Activated CD4-positive, alpha-beta T cell treated with anti-CD3 and anti-CD28 coated beads, Interleukin-2, amount 50 U/mL, for 16 hours (primary cell): ENCODE results near the gene NAALAD2.
"Not testable (repeated sequence)": the region's sequence is repeated elsewhere in the genome, so short reads cannot be mapped to it uniquely, and the experiment has no call there.

ENCODE experiments used
- DNase-seq: peaks from one replicate; pipeline ENCODE4 v3.0.0-alpha.2; 2020

NAALAD2 gene

DNA sequence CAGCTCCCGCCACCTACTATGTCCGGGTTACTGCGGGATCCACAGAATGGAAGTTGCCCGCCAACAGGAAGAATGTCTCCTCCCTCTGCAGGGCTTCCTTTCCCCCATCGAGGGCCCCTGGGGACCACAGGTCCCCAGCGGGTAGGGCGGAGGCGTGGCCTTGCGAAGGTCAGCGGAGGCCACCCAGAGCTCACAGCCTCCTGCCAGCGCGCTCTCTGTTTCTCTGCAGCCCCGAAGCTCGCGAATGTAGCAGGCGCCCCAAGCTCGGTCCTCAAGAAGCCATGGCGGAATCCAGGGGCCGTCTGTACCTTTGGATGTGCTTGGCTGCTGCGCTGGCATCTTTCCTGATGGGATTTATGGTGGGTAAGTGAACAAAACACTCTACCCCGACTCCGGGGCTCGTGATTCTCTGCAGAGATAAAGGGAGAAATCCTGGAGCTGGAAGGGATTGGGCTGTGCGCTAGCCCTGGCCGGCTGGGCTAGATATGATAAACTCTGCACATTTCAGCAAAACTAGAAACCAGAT, at the start of gene NAALAD2:
Gene NAALAD2, plus strand, starts transcription at position 186 of the 526 bp plus-strand sequence. Its CDS starts 96 bp downstream, at position 282.
- no peak for DNase-seq

DNA sequence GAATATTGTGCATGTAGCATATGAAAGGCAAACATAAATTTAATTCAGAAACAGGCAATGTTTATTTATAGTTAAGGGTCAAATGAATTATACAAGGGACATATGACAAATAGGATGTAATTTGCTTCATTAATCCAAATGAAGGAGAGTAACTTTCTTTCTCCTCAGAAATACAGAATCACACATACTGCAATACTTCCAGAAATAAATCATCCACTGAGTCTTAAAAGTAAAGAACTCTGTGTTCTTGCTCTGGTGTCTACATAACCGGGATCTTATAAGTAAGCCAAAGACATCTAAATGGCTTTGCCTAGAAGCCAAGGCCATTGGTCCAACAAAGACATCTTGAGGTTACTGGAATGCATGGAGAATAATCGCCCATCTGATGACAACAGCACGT, 48.8 kb upstream of the NAALAD2 start, which contains the start of gene UBTFL1:
Gene UBTFL1, plus strand, starts transcription at position 301 of the 400 bp plus-strand sequence. Its CDS starts 0 bp downstream, at position 301.
- DNase-seq = not testable (repeated sequence)

DNA sequence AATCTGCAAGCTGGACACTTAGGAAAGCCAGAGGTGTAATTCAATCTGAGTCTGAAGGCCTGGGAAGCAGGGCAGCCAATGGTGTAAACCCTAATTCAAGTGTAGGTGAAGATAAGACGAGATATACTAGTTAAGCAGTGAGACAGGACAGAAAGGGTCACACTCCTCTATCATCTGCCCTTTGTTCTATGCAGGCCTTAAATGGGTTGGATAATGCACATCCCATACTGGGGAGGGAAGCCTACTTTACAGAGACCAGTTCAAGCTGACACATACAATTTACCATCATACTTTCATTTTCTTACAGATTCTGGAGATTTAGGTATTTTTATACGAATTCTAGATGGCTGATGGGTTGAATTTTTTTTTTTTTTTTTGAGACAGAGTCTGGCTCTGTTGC, 45.7 kb upstream of the NAALAD2 start:
- not testable (repeated sequence) for DNase-seq

DNA sequence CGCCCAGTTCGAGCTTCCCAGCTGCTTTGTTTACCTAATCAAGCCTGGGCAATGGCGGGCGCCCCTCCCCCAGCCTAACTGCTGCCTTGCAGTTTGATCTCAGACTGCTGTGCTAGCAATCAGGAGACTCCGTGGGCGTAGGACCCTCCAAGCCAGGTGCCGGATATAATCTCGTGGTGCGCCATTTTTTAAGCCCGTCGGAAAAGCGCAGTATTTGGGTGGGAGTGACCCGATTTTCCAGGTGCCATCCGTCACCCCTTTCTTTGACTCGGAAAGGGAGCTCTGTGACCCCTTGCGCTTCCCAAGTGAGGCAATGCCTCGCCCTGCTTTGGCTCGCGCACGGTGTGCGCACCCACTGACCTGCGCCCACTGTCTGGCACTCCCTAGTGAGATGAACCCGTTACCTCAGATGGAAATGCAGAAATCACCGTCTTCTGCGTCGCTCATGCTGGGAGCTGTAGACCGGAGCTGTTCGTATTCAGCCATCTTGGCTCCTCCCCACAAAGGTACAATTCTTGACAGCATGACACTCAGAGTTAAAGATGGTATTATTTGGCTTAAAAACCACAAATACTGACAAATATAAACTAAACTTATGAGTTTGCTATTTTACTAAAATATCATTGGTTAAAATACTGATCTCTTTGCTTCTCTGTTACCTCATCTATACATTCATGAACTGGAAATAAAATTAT, 39.1 kb upstream of the NAALAD2 start:
- not testable (repeated sequence) for DNase-seq

DNA sequence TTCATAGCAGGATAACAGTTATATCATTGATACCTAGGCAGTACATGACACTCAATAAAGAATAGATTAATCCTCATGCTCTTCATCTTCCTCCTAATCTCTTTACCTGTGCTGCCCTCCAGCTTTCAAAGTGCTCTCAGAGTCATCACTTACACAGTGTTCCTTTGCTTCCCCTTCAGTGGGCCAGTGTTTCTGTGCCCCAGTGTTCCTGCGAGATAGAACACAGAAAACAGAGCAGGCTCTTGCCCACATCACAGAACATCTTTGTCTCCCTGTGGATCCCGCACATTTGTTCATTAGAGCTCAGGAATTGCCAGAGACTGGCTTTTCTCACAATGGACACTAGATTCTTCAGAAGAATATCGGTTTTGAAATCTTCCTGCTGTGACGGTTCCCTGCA, 36.2 kb upstream of the NAALAD2 start:
- DNase-seq = not testable (repeated sequence)

DNA sequence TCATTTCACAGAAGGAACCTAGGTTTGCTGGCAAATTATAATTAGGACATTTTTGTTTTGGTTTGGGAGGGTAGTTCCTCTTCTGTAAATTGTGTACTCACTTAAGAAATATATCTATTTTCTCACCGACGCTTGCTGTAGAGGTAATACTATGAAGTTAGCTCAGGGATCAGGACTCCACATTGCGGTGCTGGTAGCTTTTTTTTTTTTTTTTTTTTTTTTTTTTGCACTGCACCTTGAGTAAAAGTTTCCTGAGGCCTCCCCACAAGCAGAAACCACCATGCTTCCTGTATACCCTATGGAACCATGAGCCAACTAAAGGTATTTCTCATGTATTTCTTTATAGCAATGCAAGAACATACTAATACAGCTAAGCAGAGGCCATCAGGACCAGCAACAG, 34.0 kb upstream of the NAALAD2 start:
- no peak for DNase-seq

DNA sequence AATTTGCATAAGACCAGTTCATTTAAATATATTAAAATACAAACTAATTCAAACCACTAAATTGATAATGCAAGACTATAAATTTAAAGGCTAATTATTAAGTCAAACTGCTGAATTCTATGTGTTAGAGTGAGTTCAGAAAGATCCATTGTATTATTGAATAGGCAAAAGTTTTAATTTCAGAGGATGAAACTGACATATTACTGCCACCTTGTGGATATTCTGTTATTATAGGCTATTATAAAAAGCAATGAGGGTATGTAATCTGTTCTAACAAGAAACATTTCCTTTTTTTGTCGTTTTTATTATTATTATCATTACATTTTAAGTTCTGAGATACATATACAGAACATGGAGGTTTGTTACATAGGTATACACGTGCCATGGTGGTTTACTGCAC, 20.9 kb upstream of the NAALAD2 start:
- no peak for DNase-seq

DNA sequence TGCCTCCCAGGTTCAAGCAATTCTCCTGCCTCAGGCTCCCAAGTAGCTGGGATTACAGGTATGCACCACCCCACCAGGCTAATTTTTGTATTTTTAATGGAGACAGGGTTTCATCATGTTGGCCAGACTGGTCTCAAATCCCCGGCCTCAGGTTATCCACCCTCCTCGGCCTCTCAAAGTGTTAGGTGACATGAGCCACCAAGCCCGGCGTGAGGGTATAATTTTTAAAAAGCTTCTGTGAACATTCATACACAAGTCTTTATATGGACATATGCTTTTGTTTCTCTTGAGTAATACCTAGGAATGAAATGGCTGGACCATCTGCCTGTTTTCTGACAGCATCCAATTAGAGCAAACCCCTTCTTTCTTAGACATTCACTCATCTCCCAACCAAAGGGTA, 14.3 kb upstream of the NAALAD2 start:
- DNase-seq = no peak

DNA sequence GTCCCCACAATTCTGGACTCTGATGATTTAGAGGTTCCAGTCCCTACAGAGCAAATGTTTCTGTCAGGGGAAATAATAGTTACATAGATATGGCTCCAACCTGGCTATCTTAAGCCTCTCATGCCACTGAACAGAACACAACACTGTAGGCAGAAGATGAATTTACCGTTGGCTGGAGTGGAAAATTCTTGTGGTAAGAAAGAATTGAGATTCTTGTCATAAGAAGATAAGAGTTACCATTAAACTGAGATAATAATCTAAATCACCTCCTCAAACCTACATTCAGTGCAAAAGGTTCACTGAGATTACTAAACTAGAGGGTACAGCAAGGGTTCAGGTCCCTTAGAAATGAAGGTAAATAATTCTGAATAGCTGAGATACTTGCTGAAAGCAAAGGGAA, 10.1 kb upstream of the NAALAD2 start:
- DNase-seq = no peak

DNA sequence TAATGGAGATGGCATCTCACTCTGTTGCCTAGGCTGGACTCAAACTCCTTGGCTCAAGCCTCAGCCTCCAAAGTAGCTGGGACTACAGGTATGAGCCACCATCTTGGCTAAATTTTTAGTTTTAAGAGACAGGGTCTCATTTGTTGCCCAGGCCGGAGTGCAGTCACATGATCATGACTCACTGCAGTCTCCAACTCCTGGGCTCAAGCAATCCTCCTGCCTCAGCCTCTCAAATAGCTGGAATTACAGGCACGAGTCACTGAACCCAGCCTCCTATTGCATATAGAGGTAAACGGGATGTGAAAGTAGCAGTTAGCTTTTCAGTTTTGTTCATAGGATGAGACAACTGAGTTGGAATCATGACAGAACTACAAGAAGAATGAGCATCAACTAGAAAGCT, 9.5 kb upstream of the NAALAD2 start:
- DNase-seq = no peak

DNA sequence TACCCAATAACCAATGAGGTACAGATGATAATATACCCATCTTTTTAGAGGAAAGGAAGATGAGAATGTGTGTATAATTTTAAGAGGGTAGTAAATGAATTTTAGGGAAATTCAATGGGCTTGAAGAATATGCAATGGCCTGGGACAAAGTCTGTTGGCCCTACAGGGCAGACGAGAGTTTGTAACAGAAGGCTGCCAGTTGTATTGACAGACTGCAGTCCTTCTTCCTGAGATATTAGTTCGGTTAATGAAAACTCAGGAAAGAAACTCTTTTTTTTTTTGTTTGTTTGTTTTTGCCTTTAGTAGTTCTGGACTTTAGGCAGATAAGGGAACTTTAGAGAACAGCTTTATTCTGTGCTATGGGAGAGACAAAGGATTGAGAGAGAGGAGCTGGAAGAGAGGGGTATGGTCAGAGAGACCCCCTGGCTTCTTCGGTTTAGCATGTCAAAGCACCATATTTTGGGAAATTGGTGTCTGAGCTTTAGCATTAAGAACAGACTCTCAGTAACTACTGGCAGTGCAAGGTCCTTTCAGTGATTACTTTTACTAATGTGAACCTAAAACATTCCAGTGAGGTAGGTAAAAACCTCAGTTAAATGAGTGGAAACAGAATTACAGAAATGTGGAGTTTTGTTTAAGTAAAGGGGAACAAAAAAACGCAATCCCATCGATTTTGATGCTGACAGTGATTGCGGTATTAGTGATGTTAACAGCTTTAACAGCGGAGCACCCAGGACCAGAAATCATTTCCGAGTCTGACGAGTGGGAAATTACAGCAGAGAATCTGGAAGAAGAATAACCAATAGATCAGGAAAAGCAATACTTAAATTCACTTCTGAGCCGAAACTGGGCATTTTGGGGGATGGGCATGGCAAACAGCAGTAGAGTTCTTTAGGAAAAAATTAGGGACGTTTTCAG, 644 bp upstream of the NAALAD2 start:
- no peak for DNase-seq

DNA sequence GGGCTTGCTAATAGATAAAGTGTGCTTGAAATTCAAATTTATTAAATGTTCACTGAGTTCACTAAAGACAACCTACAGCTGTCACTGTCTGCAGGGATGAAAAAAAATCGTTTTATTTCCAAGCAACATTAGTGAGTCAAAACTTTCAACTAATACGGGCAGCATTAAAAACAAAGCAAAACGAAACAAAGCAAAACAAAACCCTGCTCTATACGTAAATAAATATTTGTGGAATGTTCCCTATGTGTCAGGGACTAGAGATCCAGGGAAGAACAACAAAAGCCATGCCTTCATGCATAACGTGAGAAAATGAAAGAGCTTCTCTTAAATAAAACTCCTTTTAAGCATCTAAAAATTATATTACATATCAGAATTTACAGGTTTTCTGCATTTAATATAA, 553 bp downstream of the NAALAD2 start:
- no peak for DNase-seq

DNA sequence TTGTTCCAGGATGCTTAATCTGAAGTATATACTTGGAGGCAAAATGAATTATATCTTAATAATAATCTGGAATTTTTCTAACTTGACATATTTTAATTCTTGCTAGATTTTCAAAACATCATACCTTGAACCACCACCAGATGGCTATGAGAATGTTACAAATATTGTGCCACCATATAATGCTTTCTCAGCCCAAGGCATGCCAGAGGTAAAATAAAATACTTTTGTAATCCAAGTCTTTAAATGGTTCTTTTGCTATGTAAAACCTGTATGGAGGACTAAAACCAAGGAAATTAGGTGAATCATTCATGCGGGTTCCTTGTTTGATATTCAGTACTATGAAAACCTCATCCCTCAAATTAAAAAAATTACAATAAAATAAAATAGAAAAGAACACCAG, 14.4 kb downstream of the NAALAD2 start:
- no peak for DNase-seq

DNA sequence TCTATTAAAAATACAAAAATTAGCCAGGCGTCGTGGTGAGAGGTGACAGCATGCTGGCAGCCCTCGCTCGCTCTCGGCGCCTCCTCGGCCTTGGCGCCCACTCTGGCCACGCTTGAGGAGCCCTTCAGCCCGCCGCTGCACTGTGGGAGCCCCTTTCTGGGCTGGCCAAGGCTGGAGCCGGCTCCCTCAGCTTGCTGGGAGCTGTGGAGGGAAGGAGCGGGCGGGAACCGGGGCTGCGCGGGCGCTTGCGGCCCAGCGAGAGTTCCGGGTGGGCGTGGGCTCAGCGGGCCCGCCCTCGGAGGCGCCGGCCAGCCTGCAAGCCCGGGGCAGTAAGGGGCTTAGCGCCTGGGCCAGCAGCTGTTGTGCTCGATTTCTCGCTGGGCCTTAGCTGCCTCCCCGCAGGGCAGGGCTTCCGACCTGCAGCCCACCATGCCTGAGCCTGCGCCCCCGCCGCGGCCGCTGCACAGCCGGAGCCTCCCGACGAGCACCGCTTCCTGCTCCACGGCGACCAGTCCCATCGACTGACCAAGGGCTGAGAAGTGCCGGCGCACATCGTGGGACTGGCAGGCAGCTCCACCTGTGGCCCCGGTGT, 32.6 kb downstream of the NAALAD2 start:
- not testable (repeated sequence) for DNase-seq

DNA sequence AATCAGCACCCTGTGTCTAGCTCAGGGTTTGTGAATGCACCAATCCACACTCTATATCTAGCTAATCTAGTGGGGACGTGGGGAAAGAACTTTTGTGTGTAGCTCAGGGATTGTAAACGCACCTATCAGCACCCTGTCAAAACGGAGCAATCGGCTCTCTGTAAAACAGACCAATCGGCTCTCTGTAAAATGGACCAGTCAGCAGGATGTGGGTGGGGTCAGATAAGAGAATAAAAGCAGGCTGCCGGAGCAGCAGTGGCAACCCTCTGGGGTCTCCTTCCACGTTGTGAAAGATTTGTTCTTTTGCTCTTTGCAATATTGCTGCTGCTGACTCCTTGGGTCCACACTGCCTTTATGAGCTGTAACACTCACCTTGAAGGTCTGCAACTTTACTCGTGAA, 33.2 kb downstream of the NAALAD2 start:
- DNase-seq = not testable (repeated sequence)

DNA sequence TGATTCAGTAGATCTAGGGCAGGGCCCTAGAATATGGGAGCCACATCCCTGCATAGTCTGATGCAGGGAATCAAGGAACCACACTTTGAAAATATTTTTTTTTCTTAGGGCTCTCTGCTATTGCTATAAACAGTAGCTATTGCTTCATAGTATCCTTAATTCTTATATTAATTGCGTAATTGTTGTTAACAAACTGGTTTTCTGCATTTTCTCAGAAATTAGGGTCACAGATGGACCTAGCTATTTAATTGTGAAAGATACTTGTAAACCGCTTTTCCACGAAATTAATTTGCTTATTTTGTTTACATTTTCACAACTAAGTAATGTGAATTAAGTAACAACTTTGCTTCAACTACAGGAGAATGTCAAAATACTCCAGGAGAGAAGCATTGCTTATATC, 34.1 kb downstream of the NAALAD2 start:
- DNase-seq = no peak

DNA sequence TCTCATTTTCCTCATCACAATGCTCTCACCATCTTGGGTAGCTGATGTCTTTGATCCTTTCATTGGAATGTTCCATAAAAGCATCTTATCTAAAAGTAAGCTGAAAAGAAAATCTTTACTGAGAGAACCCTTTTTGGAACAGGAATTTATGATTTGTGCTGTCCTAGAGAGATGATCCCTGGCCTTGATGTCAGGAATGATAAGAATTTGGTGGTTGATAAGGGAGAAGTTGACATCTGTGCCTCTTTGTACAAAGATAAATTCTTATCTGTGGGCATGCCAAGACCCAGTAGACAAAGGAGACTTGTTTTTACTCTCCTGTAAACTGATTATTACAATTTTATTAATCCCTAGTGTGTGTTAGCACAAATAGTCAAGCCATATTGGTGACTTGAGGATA, 36.9 kb downstream of the NAALAD2 start:
- DNase-seq = no peak

DNA sequence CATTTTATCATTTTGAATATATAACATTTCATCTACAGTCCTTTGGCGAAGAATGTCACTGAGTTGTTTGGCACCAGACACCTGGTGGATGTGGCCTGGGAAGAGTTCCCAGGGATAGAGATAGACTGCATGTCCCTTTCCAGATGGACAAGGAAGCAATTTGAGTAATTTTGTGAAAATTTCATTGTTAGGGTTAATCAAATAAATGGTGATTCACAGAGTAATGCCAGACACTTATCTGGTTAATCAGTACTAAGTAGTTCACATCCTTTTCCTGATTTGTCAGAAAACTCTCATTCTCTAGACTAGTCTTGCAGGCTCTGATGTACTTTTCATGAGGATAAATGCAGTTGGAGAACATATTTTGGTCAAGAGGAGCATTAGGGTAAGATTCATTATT, 41.6 kb downstream of the NAALAD2 start:
- DNase-seq = no peak

DNA sequence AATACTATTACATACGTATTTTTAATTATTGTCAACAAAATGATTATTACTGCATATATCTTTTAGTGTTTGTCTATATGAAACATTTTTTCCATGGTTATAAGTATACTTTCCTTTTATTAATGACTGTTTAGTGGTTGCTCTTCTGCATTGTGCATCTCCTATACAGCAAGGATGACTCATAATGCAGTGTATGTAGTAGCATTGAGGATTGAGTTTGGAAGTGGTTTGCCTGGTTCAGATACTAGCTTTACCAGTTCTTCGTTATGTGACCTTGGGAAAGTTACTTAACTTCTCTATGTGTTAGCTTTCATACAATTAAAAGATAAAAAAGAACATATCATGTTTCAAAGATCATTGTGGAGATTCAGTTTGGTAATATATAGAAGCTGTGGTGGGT, 44.3 kb downstream of the NAALAD2 start:
- no peak for DNase-seq

DNA sequence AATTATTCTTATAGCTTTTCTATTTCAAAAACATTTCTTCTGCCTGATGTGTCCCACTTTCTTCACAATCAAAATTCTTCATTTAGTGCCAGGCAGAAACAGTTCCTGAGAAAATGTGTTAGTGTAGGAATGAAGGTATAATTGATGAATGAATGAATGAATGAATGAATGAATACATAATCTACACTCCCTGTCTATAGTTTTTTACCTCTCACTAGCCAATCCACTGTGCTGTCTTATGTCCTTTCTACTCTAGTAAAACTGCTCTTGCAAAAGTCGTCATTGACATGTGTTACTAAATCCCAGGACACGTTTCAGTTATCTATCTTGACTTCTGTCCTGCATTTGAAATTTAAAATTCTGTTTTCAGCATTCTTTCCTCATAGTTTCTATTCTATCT, 45.5 kb downstream of the NAALAD2 start:
- no peak for DNase-seq

DNA sequence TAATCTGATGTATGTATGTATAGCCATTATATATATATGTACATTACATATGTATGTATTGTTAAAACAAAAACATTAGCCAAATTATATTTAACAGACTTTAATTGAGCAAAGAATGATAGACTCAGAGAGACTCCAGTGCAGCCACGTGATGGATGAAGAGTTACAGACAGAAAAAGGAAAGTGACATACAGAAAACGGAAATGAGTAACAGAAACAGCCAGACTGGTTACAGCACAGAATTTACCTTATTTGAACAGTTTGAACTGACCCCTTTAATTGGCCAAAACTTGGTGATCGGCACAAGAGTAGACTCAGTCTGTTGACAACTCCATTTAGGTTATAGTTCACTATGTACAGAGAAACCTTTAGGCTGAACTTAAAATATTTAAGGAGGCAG, 53.4 kb downstream of the NAALAD2 start:
- no peak for DNase-seq

DNA sequence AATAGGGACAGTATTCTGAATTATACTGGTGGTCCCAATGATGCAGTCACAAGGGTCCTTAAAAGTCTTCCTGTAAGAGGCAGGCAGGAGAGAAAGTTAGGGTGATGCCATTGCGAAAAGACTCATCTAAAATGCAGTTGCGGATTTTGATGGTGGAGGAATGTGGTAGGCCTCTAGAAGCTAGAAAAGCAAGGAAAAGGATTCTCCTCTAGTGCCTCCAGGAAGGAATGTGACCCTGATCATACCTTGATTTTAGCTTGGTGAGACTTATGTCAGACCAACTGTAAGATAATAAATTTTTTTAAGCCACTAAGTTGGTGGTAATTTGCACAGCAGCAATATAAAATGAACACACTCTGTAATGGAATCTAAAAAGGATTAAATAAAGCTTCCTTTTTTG, 54.5 kb downstream of the NAALAD2 start:
- DNase-seq = no peak

DNA sequence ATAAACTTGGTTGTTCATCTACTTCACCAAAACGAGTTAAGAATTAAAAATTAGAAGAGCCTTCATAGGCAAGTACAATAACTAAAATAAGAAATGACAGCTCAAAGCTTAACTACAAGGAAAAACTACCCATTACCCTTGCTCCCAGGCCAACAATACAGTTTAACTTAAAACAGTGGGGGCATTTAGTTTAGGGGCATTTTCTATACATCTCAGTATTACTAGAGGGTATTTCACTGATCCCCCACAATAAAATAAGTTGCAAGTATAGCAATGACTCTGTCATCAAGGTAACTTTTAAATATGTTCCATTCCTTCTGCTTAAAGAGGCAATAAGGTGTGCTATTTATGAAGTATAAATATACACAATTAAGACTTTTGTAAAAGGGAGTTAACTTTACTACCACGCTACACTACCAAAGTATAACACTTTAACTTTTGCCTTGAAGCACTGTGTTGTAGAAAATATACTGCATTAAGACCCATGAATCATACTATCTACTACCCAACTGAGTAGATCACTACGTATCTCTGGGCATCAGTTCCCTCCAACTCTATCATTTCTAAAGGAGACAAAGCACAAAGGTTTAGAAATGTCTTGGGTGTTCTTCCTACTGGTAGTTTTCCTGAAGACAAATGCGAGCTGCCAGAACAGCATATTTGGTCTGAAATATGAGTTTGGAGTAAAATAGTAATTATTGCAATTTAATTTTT, 58.6 kb downstream of the NAALAD2 start:
- DNase-seq = no peak
